Measurements from ENCODE around the gene PDCD1LG2. TPM values are rescaled to one million over a fixed set of nuclear protein-coding genes. Genes with fewer than 3 reads are reported as not detected.

The PDCD1LG2 gene
- total and polyA plus RNA-seq, 2 experiments from 2014 or later: not detected

- Histone ChIP-seq H3K79me2 (replicated peaks; ENCODE audit: insufficient read depth) (no peaks in the 10 kb centered on the region), H3K36me3 (ENCODE audit: insufficient read depth) (no peaks in the 10 kb centered on the region), H3K27me3 (ENCODE audit: insufficient read depth) (no peaks in the 10 kb centered on the region), H3K9me2 (ENCODE audit: insufficient read depth) (no peaks in the 10 kb centered on the region), H3K4me1 (ENCODE audit: insufficient read depth) (peaks cover 5% of the 10 kb centered on the region; the same call in 1 of the 2 replicates), H3F3A (replicated peaks; ENCODE audit: low read depth) (no peaks in the 10 kb centered on the region), H4K20me1 (replicated peaks; ENCODE audit: insufficient read depth) (no peaks in the 10 kb centered on the region), H3K4me3 (no peak overlapping the region), H3K27ac (ENCODE audit: low read depth) (no peak overlapping the region), H3K4me2 (no peak overlapping the region), H2AFZ (no peak overlapping the region)
- ATAC-seq (no peak), DNase-seq (ENCODE audit: low spot score) (no peak)
- Mint-ChIP-seq H3K9me3 (no peaks in the 10 kb centered on the region), H3K27ac (no peak overlapping the region), H3K4me3 (no peak overlapping the region), H3K27me3 (ENCODE audit: insufficient read depth, low read depth, poor library complexity) (no peaks in the 10 kb centered on the region), H3K4me1 (peaks cover 12% of the 10 kb centered on the region; the same call in 2 of the 3 replicates), H3K36me3 (ENCODE audit: low read depth) (no peaks in the 10 kb centered on the region)
- no peak for TF ChIP-seq ETS1 (IDR thresholded peaks at IDR 0.05)
- no peak for TF ChIP-seq STAT1 (IDR thresholded peaks at IDR 0.05; ENCODE audit: unreplicated experiment)
- TF ChIP-seq JUNB (IDR thresholded peaks at IDR 0.05; ENCODE audit: unreplicated experiment): no peak
- TF ChIP-seq NANOG (IDR thresholded peaks at IDR 0.05; ENCODE audit: borderline replicate concordance): no peak
- no peak for TF ChIP-seq CREB1 (CRISPR knock-in tag; IDR thresholded peaks at IDR 0.05; ENCODE audit: low read depth)
- no peak for TF ChIP-seq ZNF462 (CRISPR knock-in tag; IDR thresholded peaks at IDR 0.05)
- no peak for TF ChIP-seq ZNF331 (CRISPR knock-in tag; IDR thresholded peaks at IDR 0.05; ENCODE audit: low read depth)
- TF ChIP-seq CTCF (conservative IDR thresholded peaks at IDR 0.05; ENCODE audit: low read depth in 2 of 2): no peak
- no peak for TF ChIP-seq EZH2phosphoT487 (IDR thresholded peaks at IDR 0.05; ENCODE audit: unreplicated experiment)
- TF ChIP-seq REST (IDR thresholded peaks at IDR 0.05; ENCODE audit: unreplicated experiment): no peak
- no peak for TF ChIP-seq POLR2AphosphoS5 (IDR thresholded peaks at IDR 0.05; ENCODE audit: low read depth)
- no peak for TF ChIP-seq ZNF114 (CRISPR knock-in tag; IDR thresholded peaks at IDR 0.05)
- no peak for TF ChIP-seq EZH2 (IDR thresholded peaks at IDR 0.05; ENCODE audit: low read depth, unreplicated experiment)
Measured at GRCh38 chr9:5614192-5614591, 103.9 kb downstream of the PDCD1LG2 start.

All from GM23338 (cell line).